SK-N-MC (cell line): ENCODE results near the gene SYT5.

ENCODE experiments used
- DNase-seq: peaks from one replicate; pipeline ENCODE4 v3.0.0-alpha.2; 2011; ENCODE audit warnings: low read depth, low spot score
- H3K27ac ChIP-seq: fragments of 200-600 bp; sonication (generic); 2 replicates; pipeline ENCODE4 v1.5.1; 2016; ENCODE audit warnings: mixed run types
- H3K36me3 ChIP-seq: fragments of 200-600 bp; sonication (generic); 2 replicates; pipeline ENCODE4 v1.6.1; 2017; ENCODE audit warnings: antibody characterized with exemption, low read length, mixed read lengths; ENCODE audit not compliant: insufficient read depth
- H3K4me3 ChIP-seq: fragments of 200-600 bp; sonication (generic); 2 replicates; pipeline ENCODE4 v1.5.1; 2016
- H3K9ac ChIP-seq: fragments of 200-600 bp; sonication (generic); 2 replicates; pipeline ENCODE4 v1.8.0; 2017; ENCODE audit warnings: mixed run types, mixed read lengths; ENCODE audit not compliant: insufficient read length
- H3K9me3 ChIP-seq: fragments of 200-600 bp; sonication (generic); 2 replicates; pipeline ENCODE4 v1.6.1; 2017; ENCODE audit warnings: low read depth, mild to moderate bottlenecking, antibody characterized with exemption, low read length, moderate library complexity, mixed read lengths
- EZH2 ChIP-seq: fragments of 200-600 bp; sonication (generic); IDR thresholded peaks from one replicate; pipeline ENCODE4 v1.6.1; 2017; ENCODE audit warnings: antibody characterized with exemption
- FOXP2 ChIP-seq: optimal IDR thresholded peaks from 2 replicates; pipeline ENCODE3; 2011; ENCODE audit warnings: mild to moderate bottlenecking, moderate library complexity; ENCODE audit not compliant: insufficient read depth; ENCODE audit errors: extremely low read length, control extremely low read depth
- POLR2AphosphoS5 ChIP-seq: IDR thresholded peaks from 2 replicates; pipeline ENCODE4 v1.6.1; 2012; ENCODE audit warnings: mild to moderate bottlenecking, low read depth, low read length, borderline replicate concordance

The SYT5 gene

GRCh38 chr19:55169136-55169535, 11.0 kb downstream of the SYT5 start:
- no peak for DNase-seq
- Histone ChIP-seq H3K27ac (no peak overlapping the region), H3K4me3 (no peak overlapping the region), H3K9ac (no peak overlapping the region), H3K36me3 (no peaks in the 10 kb centered on the region), H3K9me3 (no peaks in the 10 kb centered on the region)
- TF ChIP-seq FOXP2: no peak
- no peak for TF ChIP-seq POLR2AphosphoS5
- no peak for TF ChIP-seq EZH2

GRCh38 chr19:55166530-55167268, 13.4 kb downstream of the SYT5 start, which contains the start of gene DNAAF3:
DNAAF3 (minus strand) TSS chr19:55166613; CDS start chr19:55166413, 200 bp downstream.
- Histone ChIP-seq H3K9ac (peak within 1 kb of the TSS; percentile 87), H3K27ac (peak within 1 kb of the TSS; percentile 89), H3K36me3 (no peaks in the 10 kb centered on the region), H3K9me3 (no peaks in the 10 kb centered on the region), H3K4me3 (peak within 1 kb of the TSS; percentile 75)
- DNase-seq: peak; percentile 97
- TF ChIP-seq FOXP2: no peak
- 0 out of 2 replicates have a peak, but pooled peaks have one; percentile 23 for TF ChIP-seq POLR2AphosphoS5

GRCh38 chr19:55165952-55166529, 14.0 kb downstream of the SYT5 start:
- Histone ChIP-seq H3K27ac (no peak overlapping the region), H3K9me3 (no peaks in the 10 kb centered on the region), H3K4me3 (peak overlapping the region; percentile 75), H3K36me3 (no peaks in the 10 kb centered on the region), H3K9ac (no peak overlapping the region)
- DNase-seq: no peak
- no peak for TF ChIP-seq EZH2
- TF ChIP-seq POLR2AphosphoS5: no peak
- no peak for TF ChIP-seq FOXP2

- no peak overlapping the region for H3K4me3 ChIP-seq
- H3K9me3 ChIP-seq: no peaks in the 10 kb centered on the region
- no peak for DNase-seq
- TF ChIP-seq FOXP2 (no peak), EZH2 (no peak), POLR2AphosphoS5 (no peak)
- H3K27ac ChIP-seq: no peak overlapping the region
- H3K36me3 ChIP-seq: no peaks in the 10 kb centered on the region
- no peak overlapping the region for H3K9ac ChIP-seq
Measured at GRCh38 chr19:55161571-55162322, 18.3 kb downstream of the SYT5 start.

- Histone ChIP-seq H3K4me3 (no peak overlapping the region), H3K9me3 (no peaks in the 10 kb centered on the region), H3K9ac (no peak overlapping the region), H3K36me3 (no peaks in the 10 kb centered on the region), H3K27ac (no peak overlapping the region)
- no peak for TF ChIP-seq EZH2
- DNase-seq: no peak
Measured at GRCh38 chr19:55160986-55161365, 19.1 kb downstream of the SYT5 start.

GRCh38 chr19:55160128-55160985, 19.7 kb downstream of the SYT5 start:
- Histone ChIP-seq H3K27ac (no peak overlapping the region), H3K9me3 (no peaks in the 10 kb centered on the region), H3K4me3 (peak overlapping the region; percentile 61), H3K36me3 (no peaks in the 10 kb centered on the region), H3K9ac (peak overlapping the region; percentile 51)
- DNase-seq: no peak
- TF ChIP-seq POLR2AphosphoS5 (no peak), FOXP2 (peak; percentile 59), EZH2 (no peak)

- Histone ChIP-seq H3K9ac (no peak overlapping the region), H3K9me3 (no peaks in the 10 kb centered on the region), H3K27ac (peak overlapping the region; percentile 19; the same call in 1 of the 2 replicates), H3K4me3 (no peak overlapping the region), H3K36me3 (no peaks in the 10 kb centered on the region)
- DNase-seq: no peak
- no peak for TF ChIP-seq FOXP2
- TF ChIP-seq EZH2: no peak
- TF ChIP-seq POLR2AphosphoS5: no peak
Measured at GRCh38 chr19:55158848-55159749, 21.0 kb downstream of the SYT5 start.
